WTC11 (cell line): ENCODE data around the gene CYP2U1. TPM values are rescaled to one million over a fixed set of nuclear protein-coding genes. Genes with fewer than 3 reads are reported as not detected.

Experiments used
- ATAC-seq: fragments of 200-7000 bp; cut with Tn5 transposase; 2 replicates; pipeline ENCODE4 v1.10.0; 2021; ENCODE audit warnings: mild to moderate bottlenecking, moderate library complexity
- CTCF ChIA-PET: fragments of 300-600 bp; sonication (Branson Sonifier 250); formaldehyde crosslinking; loops from one replicate; lab custom pipeline; 2021; ENCODE audit warnings: antibody characterized with exemption; lab: Charles Lee
- POLR2A ChIA-PET: fragments of 350-600 bp; sonication (Branson Sonifier 250); formaldehyde crosslinking; loops from one replicate; lab custom pipeline; 2021; ENCODE audit warnings: antibody characterized with exemption; lab: Charles Lee
- DNase-seq: peaks from one replicate; pipeline ENCODE4 v3.0.0; 2021; ENCODE audit warnings: low spot score
- H3K27ac Mint-ChIP-seq: 2 replicates; pipeline ENCODE4 v1.8.0; 2021; ENCODE audit warnings: mixed read lengths
- H3K27me3 Mint-ChIP-seq: 2 replicates; pipeline ENCODE4 v1.8.0; 2021; ENCODE audit warnings: low read depth, mild to moderate bottlenecking, moderate library complexity, mixed read lengths
- H3K36me3 Mint-ChIP-seq: 2 replicates; pipeline ENCODE4 v1.8.0; 2021; ENCODE audit warnings: mixed read lengths
- H3K4me1 Mint-ChIP-seq: 2 replicates; pipeline ENCODE4 v1.8.0; 2022; ENCODE audit warnings: mixed read lengths
- H3K4me3 Mint-ChIP-seq: 2 replicates; pipeline ENCODE4 v1.8.0; 2021; ENCODE audit warnings: mild to moderate bottlenecking, moderate library complexity, mixed read lengths
- H3K9me3 Mint-ChIP-seq: 2 replicates; pipeline ENCODE4 v1.8.0; 2021; ENCODE audit warnings: mixed read lengths
- FOXJ3 ChIP-seq: sonication (generic); formaldehyde crosslinking; IDR thresholded peaks from 2 replicates; pipeline ENCODE4 v1.9.0; 2021; ENCODE audit warnings: missing genetic modification reagents, mild to moderate bottlenecking, borderline replicate concordance
- GTF2I ChIP-seq: fragments of 250-450 bp; sonication (Bioruptor Pico); conservative IDR thresholded peaks from 2 replicates; pipeline ENCODE4 v1.4.0; 2021; ENCODE audit warnings: mild to moderate bottlenecking
- NFATC4 ChIP-seq: fragments of 250-450 bp; sonication (Bioruptor Pico); IDR thresholded peaks from 2 replicates; pipeline ENCODE4 v1.9.0; 2021; ENCODE audit warnings: mild to moderate bottlenecking
- OVOL2 ChIP-seq: fragments of 250-450 bp; sonication (Bioruptor Pico); IDR thresholded peaks from 2 replicates; pipeline ENCODE4 v1.9.0; 2021; ENCODE audit warnings: mild to moderate bottlenecking, borderline replicate concordance
- PRRX2 ChIP-seq: fragments of 250-450 bp; sonication (Bioruptor Pico); IDR thresholded peaks from 2 replicates; pipeline ENCODE4 v1.8.0; 2021; ENCODE audit warnings: mild to moderate bottlenecking
- total RNA-seq: library from RNA; stranded (reverse); gene quantifications from 3 replicates; pipeline ENCODE4 v1.2.3, GENCODE V29; 2021
- TF ChIP-seq, protein P1 (sequence below): sonication (generic); formaldehyde crosslinking; IDR thresholded peaks from 2 replicates; pipeline ENCODE4 v1.8.0; 2023; ENCODE audit warnings: missing genetic modification reagents, mild to moderate bottlenecking, borderline replicate concordance
- TF ChIP-seq, protein P2 (sequence below): sonication (generic); formaldehyde crosslinking; IDR thresholded peaks from 2 replicates; pipeline ENCODE4 v1.8.1; 2023; ENCODE audit warnings: mild to moderate bottlenecking, missing genetic modification reagents
- TF ChIP-seq, protein P3 (sequence below): fragments of 200-600 bp; IDR thresholded peaks from 2 replicates; pipeline ENCODE4 v1.8.0; 2022; ENCODE audit warnings: antibody characterized with exemption
- TF ChIP-seq, protein P4 (sequence below): sonication (generic); formaldehyde crosslinking; IDR thresholded peaks from 2 replicates; pipeline ENCODE4 v1.8.1; 2022; ENCODE audit warnings: mild to moderate bottlenecking, moderate library complexity, missing genetic modification reagents
- TF ChIP-seq, protein P5 (sequence below): sonication (generic); formaldehyde crosslinking; IDR thresholded peaks from 2 replicates; pipeline ENCODE4 v1.8.1; 2022; ENCODE audit warnings: missing genetic modification reagents, borderline replicate concordance
- TF ChIP-seq, protein P6 (sequence below): sonication (generic); formaldehyde crosslinking; IDR thresholded peaks from 2 replicates; pipeline ENCODE4 v1.8.1; 2023; ENCODE audit warnings: mild to moderate bottlenecking, missing genetic modification reagents, moderate library complexity
- TF ChIP-seq, protein P7 (sequence below): sonication (generic); formaldehyde crosslinking; IDR thresholded peaks from 2 replicates; pipeline ENCODE4 v1.8.1; 2022; ENCODE audit warnings: low read depth, mild to moderate bottlenecking, moderate library complexity, missing genetic modification reagents, borderline replicate concordance
- TF ChIP-seq, protein P8 (sequence below): sonication (generic); formaldehyde crosslinking; IDR thresholded peaks from 2 replicates; pipeline ENCODE4 v1.8.1; 2023; ENCODE audit warnings: mild to moderate bottlenecking, missing genetic modification reagents

The CYP2U1 gene
- total RNA-seq, 1 experiment from 2014 or later, result 2.9 TPM

DNA sequence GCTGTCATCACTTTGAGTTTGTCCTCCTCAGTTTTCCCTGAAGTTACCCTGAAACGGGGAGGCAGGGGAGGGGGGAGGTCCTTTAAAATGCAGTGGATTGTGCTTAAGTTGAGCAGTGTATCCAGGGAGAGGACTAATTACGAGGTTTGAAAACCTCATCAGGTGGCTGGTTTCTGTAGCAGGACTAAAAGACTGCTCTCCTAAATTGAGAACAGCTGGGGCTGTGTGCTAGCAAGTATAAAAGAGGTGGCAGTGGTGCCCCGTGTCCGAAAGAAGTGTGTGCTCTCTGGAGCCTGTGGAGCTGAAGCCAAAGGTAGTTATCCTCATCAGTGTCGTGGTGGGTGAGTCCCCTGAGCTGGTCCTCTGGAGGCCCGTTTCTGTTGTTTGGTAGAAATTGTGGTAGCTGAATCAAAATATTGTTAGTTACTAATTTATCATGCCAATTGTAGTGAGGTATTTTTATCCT, 37.2 kb upstream of the CYP2U1 start (continued):
- TF ChIP-seq FOXJ3 (no peak), PRRX2 (CRISPR knock-in tag) (no peak), OVOL2 (CRISPR knock-in tag) (no peak)
- TF ChIP-seq, protein P1, sequence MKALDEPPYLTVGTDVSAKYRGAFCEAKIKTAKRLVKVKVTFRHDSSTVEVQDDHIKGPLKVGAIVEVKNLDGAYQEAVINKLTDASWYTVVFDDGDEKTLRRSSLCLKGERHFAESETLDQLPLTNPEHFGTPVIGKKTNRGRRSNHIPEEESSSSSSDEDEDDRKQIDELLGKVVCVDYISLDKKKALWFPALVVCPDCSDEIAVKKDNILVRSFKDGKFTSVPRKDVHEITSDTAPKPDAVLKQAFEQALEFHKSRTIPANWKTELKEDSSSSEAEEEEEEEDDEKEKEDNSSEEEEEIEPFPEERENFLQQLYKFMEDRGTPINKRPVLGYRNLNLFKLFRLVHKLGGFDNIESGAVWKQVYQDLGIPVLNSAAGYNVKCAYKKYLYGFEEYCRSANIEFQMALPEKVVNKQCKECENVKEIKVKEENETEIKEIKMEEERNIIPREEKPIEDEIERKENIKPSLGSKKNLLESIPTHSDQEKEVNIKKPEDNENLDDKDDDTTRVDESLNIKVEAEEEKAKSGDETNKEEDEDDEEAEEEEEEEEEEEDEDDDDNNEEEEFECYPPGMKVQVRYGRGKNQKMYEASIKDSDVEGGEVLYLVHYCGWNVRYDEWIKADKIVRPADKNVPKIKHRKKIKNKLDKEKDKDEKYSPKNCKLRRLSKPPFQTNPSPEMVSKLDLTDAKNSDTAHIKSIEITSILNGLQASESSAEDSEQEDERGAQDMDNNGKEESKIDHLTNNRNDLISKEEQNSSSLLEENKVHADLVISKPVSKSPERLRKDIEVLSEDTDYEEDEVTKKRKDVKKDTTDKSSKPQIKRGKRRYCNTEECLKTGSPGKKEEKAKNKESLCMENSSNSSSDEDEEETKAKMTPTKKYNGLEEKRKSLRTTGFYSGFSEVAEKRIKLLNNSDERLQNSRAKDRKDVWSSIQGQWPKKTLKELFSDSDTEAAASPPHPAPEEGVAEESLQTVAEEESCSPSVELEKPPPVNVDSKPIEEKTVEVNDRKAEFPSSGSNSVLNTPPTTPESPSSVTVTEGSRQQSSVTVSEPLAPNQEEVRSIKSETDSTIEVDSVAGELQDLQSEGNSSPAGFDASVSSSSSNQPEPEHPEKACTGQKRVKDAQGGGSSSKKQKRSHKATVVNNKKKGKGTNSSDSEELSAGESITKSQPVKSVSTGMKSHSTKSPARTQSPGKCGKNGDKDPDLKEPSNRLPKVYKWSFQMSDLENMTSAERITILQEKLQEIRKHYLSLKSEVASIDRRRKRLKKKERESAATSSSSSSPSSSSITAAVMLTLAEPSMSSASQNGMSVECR, result no peak
- TF ChIP-seq, protein P2, sequence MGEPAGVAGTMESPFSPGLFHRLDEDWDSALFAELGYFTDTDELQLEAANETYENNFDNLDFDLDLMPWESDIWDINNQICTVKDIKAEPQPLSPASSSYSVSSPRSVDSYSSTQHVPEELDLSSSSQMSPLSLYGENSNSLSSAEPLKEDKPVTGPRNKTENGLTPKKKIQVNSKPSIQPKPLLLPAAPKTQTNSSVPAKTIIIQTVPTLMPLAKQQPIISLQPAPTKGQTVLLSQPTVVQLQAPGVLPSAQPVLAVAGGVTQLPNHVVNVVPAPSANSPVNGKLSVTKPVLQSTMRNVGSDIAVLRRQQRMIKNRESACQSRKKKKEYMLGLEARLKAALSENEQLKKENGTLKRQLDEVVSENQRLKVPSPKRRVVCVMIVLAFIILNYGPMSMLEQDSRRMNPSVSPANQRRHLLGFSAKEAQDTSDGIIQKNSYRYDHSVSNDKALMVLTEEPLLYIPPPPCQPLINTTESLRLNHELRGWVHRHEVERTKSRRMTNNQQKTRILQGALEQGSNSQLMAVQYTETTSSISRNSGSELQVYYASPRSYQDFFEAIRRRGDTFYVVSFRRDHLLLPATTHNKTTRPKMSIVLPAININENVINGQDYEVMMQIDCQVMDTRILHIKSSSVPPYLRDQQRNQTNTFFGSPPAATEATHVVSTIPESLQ (CRISPR knock-in tag), result no peak
- TF ChIP-seq, protein P3, sequence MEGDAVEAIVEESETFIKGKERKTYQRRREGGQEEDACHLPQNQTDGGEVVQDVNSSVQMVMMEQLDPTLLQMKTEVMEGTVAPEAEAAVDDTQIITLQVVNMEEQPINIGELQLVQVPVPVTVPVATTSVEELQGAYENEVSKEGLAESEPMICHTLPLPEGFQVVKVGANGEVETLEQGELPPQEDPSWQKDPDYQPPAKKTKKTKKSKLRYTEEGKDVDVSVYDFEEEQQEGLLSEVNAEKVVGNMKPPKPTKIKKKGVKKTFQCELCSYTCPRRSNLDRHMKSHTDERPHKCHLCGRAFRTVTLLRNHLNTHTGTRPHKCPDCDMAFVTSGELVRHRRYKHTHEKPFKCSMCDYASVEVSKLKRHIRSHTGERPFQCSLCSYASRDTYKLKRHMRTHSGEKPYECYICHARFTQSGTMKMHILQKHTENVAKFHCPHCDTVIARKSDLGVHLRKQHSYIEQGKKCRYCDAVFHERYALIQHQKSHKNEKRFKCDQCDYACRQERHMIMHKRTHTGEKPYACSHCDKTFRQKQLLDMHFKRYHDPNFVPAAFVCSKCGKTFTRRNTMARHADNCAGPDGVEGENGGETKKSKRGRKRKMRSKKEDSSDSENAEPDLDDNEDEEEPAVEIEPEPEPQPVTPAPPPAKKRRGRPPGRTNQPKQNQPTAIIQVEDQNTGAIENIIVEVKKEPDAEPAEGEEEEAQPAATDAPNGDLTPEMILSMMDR, result no peak
- TF ChIP-seq, protein P4, sequence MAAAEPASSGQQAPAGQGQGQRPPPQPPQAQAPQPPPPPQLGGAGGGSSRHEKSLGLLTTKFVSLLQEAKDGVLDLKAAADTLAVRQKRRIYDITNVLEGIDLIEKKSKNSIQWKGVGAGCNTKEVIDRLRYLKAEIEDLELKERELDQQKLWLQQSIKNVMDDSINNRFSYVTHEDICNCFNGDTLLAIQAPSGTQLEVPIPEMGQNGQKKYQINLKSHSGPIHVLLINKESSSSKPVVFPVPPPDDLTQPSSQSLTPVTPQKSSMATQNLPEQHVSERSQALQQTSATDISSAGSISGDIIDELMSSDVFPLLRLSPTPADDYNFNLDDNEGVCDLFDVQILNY (CRISPR knock-in tag), result no peak
- TF ChIP-seq, protein P5, sequence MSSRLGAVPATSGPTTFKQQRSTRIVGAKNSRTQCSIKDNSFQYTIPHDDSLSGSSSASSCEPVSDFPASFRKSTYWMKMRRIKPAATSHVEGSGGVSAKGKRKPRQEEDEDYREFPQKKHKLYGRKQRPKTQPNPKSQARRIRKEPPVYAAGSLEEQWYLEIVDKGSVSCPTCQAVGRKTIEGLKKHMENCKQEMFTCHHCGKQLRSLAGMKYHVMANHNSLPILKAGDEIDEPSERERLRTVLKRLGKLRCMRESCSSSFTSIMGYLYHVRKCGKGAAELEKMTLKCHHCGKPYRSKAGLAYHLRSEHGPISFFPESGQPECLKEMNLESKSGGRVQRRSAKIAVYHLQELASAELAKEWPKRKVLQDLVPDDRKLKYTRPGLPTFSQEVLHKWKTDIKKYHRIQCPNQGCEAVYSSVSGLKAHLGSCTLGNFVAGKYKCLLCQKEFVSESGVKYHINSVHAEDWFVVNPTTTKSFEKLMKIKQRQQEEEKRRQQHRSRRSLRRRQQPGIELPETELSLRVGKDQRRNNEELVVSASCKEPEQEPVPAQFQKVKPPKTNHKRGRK, result no peak
- TF ChIP-seq, protein P6, sequence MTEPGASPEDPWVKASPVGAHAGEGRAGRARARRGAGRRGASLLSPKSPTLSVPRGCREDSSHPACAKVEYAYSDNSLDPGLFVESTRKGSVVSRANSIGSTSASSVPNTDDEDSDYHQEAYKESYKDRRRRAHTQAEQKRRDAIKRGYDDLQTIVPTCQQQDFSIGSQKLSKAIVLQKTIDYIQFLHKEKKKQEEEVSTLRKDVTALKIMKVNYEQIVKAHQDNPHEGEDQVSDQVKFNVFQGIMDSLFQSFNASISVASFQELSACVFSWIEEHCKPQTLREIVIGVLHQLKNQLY (CRISPR knock-in tag), result no peak
- TF ChIP-seq, all 79 proteins: peak for 0

DNA sequence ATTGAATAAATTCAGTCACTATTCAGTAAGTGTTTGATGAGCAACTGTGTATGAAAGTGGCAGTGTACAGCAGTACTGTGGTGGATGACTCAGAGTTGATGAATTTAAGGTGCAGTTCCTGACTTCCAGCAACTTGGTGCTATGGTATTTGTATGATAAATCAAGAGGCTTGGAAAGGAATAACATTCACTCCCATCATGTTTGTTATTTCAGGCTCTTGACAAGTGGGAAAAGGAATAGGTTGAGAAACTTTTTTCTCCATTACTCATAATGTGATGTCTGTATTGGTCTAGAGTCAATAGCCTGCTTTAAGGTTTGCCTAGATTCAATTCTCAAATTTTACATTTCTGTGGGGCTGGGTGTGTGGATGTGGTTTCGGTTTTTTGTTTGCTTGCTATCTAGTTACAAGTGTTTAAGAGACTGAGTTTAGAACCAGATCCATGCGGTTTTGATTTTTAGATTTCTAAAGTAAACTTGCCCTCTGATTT, 35.1 kb upstream of the CYP2U1 start:
- no peak overlapping the region for H3K4me3 Mint-ChIP-seq
- TF ChIP-seq, protein P7, sequence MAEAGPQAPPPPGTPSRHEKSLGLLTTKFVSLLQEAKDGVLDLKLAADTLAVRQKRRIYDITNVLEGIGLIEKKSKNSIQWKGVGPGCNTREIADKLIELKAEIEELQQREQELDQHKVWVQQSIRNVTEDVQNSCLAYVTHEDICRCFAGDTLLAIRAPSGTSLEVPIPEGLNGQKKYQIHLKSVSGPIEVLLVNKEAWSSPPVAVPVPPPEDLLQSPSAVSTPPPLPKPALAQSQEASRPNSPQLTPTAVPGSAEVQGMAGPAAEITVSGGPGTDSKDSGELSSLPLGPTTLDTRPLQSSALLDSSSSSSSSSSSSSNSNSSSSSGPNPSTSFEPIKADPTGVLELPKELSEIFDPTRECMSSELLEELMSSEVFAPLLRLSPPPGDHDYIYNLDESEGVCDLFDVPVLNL (CRISPR knock-in tag), result no peak
- no peak for TF ChIP-seq NFATC4 (CRISPR knock-in tag)
- TF ChIP-seq, protein P1, result no peak
- TF ChIP-seq, protein P2 (CRISPR knock-in tag), result no peak
- TF ChIP-seq, protein P8, sequence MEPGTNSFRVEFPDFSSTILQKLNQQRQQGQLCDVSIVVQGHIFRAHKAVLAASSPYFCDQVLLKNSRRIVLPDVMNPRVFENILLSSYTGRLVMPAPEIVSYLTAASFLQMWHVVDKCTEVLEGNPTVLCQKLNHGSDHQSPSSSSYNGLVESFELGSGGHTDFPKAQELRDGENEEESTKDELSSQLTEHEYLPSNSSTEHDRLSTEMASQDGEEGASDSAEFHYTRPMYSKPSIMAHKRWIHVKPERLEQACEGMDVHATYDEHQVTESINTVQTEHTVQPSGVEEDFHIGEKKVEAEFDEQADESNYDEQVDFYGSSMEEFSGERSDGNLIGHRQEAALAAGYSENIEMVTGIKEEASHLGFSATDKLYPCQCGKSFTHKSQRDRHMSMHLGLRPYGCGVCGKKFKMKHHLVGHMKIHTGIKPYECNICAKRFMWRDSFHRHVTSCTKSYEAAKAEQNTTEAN (CRISPR knock-in tag), result no peak
- TF ChIP-seq GTF2I (CRISPR knock-in tag), result no peak
- ATAC-seq (no peak), DNase-seq (no peak)
- H3K36me3 Mint-ChIP-seq, result peaks cover 20% of the 10 kb centered on the region
- POLR2A ChIA-PET, result no interaction called here
- CTCF ChIA-PET, result no interaction called here
- no peaks in the 10 kb centered on the region; the same call in none of the 2 replicates for H3K27me3 Mint-ChIP-seq
- peaks cover 24% of the 10 kb centered on the region for H3K4me1 Mint-ChIP-seq
- H3K27ac Mint-ChIP-seq, result no peak overlapping the region
- H3K9me3 Mint-ChIP-seq, result peaks cover 21% of the 10 kb centered on the region
